Body of pancreas (tissue), 4 donors: ENCODE data around the gene CRACR2B. TPM values are rescaled to one million over a fixed set of nuclear protein-coding genes. Genes with fewer than 3 reads are reported as not detected.

Experiments
- ATAC-seq: fragments of 150-250 bp; one replicate; pipeline ENCODE4 v1.9.1; 2016
- DNase-seq, 4 donors: peaks; one replicate each; pipeline ENCODE4 v3.0.0-alpha.2; 2019
- H3K27ac ChIP-seq, 4 donors: fragments of 200-600 bp; sonication (generic); 1 replicate in 3 of 4; 2 replicates in 1 of 4; pipeline versions ENCODE4 v1.5.1 to v1.6.1; 2016 to 2019; ENCODE audit warnings: mild to moderate bottlenecking in 1 of 4, mixed read lengths in 1 of 4, moderate library complexity in 1 of 4
- H3K27me3 ChIP-seq, 2 donors: fragments of 200-600 bp; sonication (generic); one replicate each; pipeline ENCODE4 v1.6.0; 2016; ENCODE audit warnings: mild to moderate bottlenecking in 1 of 2
- H3K36me3 ChIP-seq, 2 donors: fragments of 200-600 bp; sonication (generic); replicated peaks in 1 of 2; 2 replicates each; pipeline ENCODE4 v1.5.1; 2016; ENCODE audit warnings: low read depth in 2 of 2; ENCODE audit not compliant: insufficient read depth in 1 of 2
- H3K4me1 ChIP-seq: fragments of 200-600 bp; sonication (generic); one replicate; pipeline ENCODE4 v1.6.0; 2016
- H3K4me3 ChIP-seq, 2 donors: fragments of 200-600 bp; sonication (generic); 1 replicate in 1 of 2; 2 replicates in 1 of 2; pipeline ENCODE4 v1.5.1; 2016 to 2019
- H3K9me3 ChIP-seq, 3 donors: fragments of 200-600 bp; sonication (generic); 1 replicate in 2 of 3; 2 replicates in 1 of 3; pipeline ENCODE4 v1.5.1; 2016
- POLR2A ChIP-seq, 3 donors: fragments of 450-650 bp; IDR thresholded peaks; one replicate each; pipeline ENCODE4 v1.6.1; 2016; ENCODE audit warnings: antibody characterized with exemption in 3 of 3, mild to moderate bottlenecking in 2 of 3
- WGBS, 2 donors: methylation state at CpG; one replicate each; pipeline ENCODE4 v1.1.5; 2017; 5-methylcytosine and 5-hydroxymethylcytosine counted together
- intact Hi-C: fragments of 100-400 bp; cut with DNase I; formaldehyde crosslinking; loops from one replicate; pipeline ENCODE4 v1.15.1; 2023
- total RNA-seq, 2 donors: library from RNA; depleted of rRNA; stranded (reverse); fragments of >200 nt; gene quantifications; one replicate each; pipeline ENCODE4 v1.1.0, GENCODE V29; 2016
- TF ChIP-seq, protein P1 (sequence below), 7 experiments: fragments of 450-650 bp in 4 of 7; fragments of 200-600 bp in 3 of 7; sonication (generic) in 3 of 7; IDR thresholded peaks; one replicate each; pipeline ENCODE4 v1.5.1; 2016 to 2019; ENCODE audit warnings: antibody characterized with exemption in 7 of 7

Gene CRACR2B
- total RNA-seq, 2 donors from 2014 or later: 134 to 368 TPM

DNA sequence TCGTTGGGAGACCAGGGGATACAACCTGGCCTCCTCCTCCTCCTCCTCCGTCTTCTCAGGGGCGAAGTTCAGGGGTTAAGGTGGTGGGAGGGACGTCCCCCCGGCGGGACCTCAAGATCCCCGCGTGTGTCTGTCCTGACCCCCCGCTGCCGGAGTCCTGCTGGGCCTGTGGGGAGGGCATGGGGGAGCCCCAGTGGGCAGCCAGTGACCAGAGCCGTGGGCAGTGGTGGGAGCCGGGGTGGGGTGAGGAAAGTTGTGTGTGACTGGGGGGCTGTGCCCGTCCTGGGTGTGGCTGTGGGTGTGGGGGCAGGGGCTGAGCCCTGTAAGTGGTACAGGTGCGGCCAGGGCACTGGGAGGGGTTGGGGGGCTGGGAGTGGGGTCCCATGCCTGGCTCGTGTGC, 25.0 kb downstream of the CRACR2B start:
- H3K4me1 ChIP-seq: peaks cover 30% of the 10 kb centered on the region
- H3K27ac ChIP-seq: no peak overlapping the region
- WGBS, 2 donors: 78 to 89% methylated on average over 4 to 15 of the region's 15 CpGs
- no peak overlapping the region for H3K4me3 ChIP-seq
- ATAC-seq (no peak), DNase-seq (no peak)
- H3K9me3 ChIP-seq: no peaks in the 10 kb centered on the region
- no peak for TF ChIP-seq POLR2A (IDR thresholded peaks at IDR 0.05)
- TF ChIP-seq, protein P1, sequence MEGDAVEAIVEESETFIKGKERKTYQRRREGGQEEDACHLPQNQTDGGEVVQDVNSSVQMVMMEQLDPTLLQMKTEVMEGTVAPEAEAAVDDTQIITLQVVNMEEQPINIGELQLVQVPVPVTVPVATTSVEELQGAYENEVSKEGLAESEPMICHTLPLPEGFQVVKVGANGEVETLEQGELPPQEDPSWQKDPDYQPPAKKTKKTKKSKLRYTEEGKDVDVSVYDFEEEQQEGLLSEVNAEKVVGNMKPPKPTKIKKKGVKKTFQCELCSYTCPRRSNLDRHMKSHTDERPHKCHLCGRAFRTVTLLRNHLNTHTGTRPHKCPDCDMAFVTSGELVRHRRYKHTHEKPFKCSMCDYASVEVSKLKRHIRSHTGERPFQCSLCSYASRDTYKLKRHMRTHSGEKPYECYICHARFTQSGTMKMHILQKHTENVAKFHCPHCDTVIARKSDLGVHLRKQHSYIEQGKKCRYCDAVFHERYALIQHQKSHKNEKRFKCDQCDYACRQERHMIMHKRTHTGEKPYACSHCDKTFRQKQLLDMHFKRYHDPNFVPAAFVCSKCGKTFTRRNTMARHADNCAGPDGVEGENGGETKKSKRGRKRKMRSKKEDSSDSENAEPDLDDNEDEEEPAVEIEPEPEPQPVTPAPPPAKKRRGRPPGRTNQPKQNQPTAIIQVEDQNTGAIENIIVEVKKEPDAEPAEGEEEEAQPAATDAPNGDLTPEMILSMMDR (IDR thresholded peaks at IDR 0.05): no peak
- H3K27me3 ChIP-seq: peaks cover 0 to 6% of the 10 kb centered on the region in 2 donors
- intact Hi-C loops: no loop called here
- no peaks in the 10 kb centered on the region for H3K36me3 ChIP-seq

DNA sequence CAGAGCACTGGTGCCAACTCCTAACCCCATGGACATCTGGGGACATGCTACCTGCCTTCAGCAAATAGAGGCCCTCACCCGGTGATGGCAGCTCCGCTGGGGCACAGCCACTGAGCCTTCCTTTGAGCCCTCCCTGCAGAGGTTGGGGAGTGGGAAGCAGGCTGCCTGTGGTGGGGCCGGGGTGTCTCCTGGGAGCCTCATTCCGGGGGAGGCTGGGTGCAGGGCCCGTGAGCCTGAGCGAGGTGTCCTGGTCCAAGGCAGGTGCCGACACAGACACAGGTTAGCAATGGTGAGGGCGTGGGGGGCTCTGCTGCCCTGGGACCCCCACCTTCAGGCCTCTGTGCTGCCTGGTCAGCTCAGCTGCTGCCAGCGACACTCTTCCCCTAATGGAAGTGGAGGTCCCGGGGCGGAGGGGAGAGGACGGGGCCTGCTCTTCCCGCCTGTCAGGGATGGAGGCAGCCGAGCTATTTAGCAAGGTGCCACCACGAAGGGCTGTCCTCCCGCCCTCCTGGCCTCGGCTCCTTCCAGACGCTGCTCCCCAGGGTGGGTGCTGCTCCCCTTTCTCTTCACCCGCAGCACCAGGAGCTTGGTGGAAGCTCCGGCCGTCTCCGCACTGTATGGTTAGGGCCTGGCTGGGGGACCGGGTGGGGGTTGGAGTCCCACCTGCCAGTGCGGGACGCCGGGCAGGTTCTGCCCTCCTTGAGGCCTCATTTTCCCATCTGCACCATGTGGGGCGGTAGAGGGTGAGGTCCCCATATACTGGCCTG, 26.1 kb downstream of the CRACR2B start:
- WGBS, 2 donors: 95 to 97% methylated on average over 18 to 22 of the region's 27 CpGs
- H3K27me3 ChIP-seq: peaks cover 0 to 6% of the 10 kb centered on the region in 2 donors
- TF ChIP-seq, protein P1 (IDR thresholded peaks at IDR 0.05): no peak
- no peak for TF ChIP-seq POLR2A (IDR thresholded peaks at IDR 0.05)
- DNase-seq: no peak
- no peaks in the 10 kb centered on the region for H3K36me3 ChIP-seq
- H3K9me3 ChIP-seq: no peaks in the 10 kb centered on the region
- intact Hi-C loops: no loop called here
- no peak for ATAC-seq
- peaks cover 19% of the 10 kb centered on the region for H3K4me1 ChIP-seq
- H3K27ac ChIP-seq: no peak overlapping the region
- H3K4me3 ChIP-seq: no peak overlapping the region

DNA sequence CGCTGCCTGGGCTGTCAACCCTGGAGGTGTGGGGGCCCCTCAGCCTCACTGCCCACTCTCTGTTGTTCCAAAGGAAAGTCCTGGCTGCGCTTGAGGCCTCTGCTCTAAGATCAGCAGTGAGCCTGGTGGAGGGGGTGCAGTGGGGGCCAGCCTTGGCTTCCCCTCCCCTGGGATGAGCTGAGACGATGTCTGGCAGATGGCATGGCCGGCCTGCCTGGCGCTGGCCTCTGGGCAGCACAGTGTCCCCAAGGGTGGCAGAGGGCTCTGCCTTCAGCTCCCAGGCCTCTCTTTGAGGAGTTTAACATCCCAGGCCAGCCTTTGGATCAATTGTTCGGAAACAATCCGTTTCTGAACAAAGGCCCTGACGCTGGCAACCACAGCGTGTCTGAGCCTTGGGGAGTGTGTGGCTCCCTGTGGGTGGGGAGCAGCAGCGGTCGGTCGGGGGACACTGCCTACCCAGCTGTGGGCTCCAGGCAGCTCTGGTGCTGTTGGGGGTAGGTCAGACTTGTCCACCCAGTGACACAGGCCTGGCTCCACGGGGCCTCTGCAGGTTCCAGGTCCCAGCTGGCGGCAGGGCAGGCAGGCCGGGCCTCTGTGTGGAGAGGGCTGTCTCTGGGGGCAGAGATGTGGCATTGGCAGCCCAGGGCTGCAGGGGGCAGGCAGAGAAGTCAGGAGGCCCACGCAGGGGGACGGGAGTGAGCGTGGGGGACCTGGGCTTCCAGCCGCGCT, 27.0 kb downstream of the CRACR2B start:
- Histone ChIP-seq H3K27me3 (no peaks in the 10 kb centered on the region), H3K27ac (no peak overlapping the region), H3K4me1 (peaks cover 16% of the 10 kb centered on the region), H3K36me3 (no peaks in the 10 kb centered on the region), H3K9me3 (no peaks in the 10 kb centered on the region), H3K4me3 (no peak overlapping the region)
- no peak for DNase-seq
- TF ChIP-seq POLR2A (IDR thresholded peaks at IDR 0.05): no peak
- TF ChIP-seq, protein P1 (IDR thresholded peaks at IDR 0.05): no peak
- no peak for ATAC-seq
- 91 to 95% methylated on average over 9 to 20 of the region's 20 CpGs for WGBS, 2 donors
- intact Hi-C loops: loop anchor here (5.0 kb wide), 1 partner anchor 183 kb away; the partner anchor contains the start of gene MUC6

DNA sequence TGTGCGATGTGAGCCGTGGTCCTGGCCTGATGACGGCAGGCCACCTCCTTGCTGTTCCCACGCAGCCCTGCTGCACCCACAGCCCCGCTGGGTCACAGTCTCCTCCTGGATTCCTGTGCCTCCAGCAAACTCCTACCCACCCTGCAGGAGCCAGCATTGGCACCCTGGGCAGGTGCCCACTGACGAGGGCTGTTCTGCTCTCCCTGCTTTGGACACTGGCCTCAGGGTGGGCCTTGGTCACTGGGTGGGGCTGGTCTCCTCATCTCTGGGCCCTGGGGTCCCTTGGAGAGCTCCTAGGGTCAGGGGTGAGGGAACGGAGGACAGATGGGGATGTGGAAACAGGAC, 27.6 kb downstream of the CRACR2B start:
- no peaks in the 10 kb centered on the region for H3K27me3 ChIP-seq
- peaks cover 17% of the 10 kb centered on the region for H3K4me1 ChIP-seq
- no peaks in the 10 kb centered on the region for H3K9me3 ChIP-seq
- intact Hi-C loops: loop anchor here (5.0 kb wide), 1 partner anchor 182 kb away; the partner anchor contains the start of gene MUC6
- no peak for TF ChIP-seq POLR2A (IDR thresholded peaks at IDR 0.05)
- TF ChIP-seq, protein P1 (IDR thresholded peaks at IDR 0.05): no peak
- no peaks in the 10 kb centered on the region for H3K36me3 ChIP-seq
- H3K27ac ChIP-seq: no peak overlapping the region
- H3K4me3 ChIP-seq: no peak overlapping the region
- ATAC-seq (no peak), DNase-seq (no peak)
- WGBS, 2 donors: 86 to 97% methylated on average over 5 to 7 of the region's 7 CpGs
